ENCODE measurements around the gene P2RX4. TPM values are rescaled to one million over a fixed set of nuclear protein-coding genes. Genes with fewer than 3 reads are reported as not detected.

The P2RX4 gene
- polyA plus RNA-seq, 1 donor (not counting 4 experiments of a cell fraction or from before 2014, with no cell fraction given) = 5.1 TPM

GRCh38 chr12:121175383-121176119 is 34.4 kb upstream of the P2RX4 start:
- Histone ChIP-seq H3K9me3 (ENCODE audit: control insufficient read depth, low read depth, low read length) (no peaks in the 10 kb centered on the region), H3K9me1 (ENCODE audit: control insufficient read depth, extremely low read depth, insufficient read depth, low read length) (no peaks in the 10 kb centered on the region), H2AFZ (ENCODE audit: control insufficient read depth, low read length) (no peak overlapping the region), H3K4me3 (ENCODE audit: control insufficient read depth in 2 of 3, extremely low read depth in 1 of 3, insufficient read depth in 2 of 3, low read depth in 1 of 3, low read length in 3 of 3) (no peak overlapping the region), H3K27me3 (ENCODE audit: control insufficient read depth, extremely low read depth, insufficient read depth, low read length) (no peaks in the 10 kb centered on the region), H3K79me2 (ENCODE audit: control insufficient read depth, insufficient read depth, low read length) (no peaks in the 10 kb centered on the region), H4K20me1 (ENCODE audit: control insufficient read depth, extremely low read depth, insufficient read depth, low read length) (no peaks in the 10 kb centered on the region), H3K36me3 (ENCODE audit: control insufficient read depth in 2 of 2, extremely low read depth in 1 of 2, insufficient read depth in 2 of 2, low read length in 2 of 2) (no peaks in the 10 kb centered on the region), H3K9ac (ENCODE audit: control insufficient read depth, extremely low read depth, insufficient read depth, low read length) (no peak overlapping the region), H3K27ac (ENCODE audit: control insufficient read depth, insufficient read depth, low read length) (no peak overlapping the region), H3K4me1 (ENCODE audit: control insufficient read depth, extremely low read depth, insufficient read depth, low read length) (peaks cover 9% of the 10 kb centered on the region), H3K4me2 (ENCODE audit: control insufficient read depth, extremely low read depth, insufficient read depth, low read depth, low read length) (no peak overlapping the region)
- TF ChIP-seq EZH2 (IDR thresholded peaks at IDR 0.05; ENCODE audit: low read length) (no peak), CTCF (optimal IDR thresholded peaks at IDR 0.05 in 1 of 3, IDR thresholded peaks at IDR 0.05 in 1 of 3, conservative IDR thresholded peaks at IDR 0.05 in 1 of 3; ENCODE audit: extremely low read depth in 1 of 3, insufficient read depth in 2 of 3, low read length in 3 of 3) (no peak)
- DNase-seq (ENCODE audit: low read depth, low spot score) = no peak
- dilution Hi-C loops (cut with MboI; ENCODE audit: extremely low pct_ligation_motif_present, low sequenced_read_pairs) = no loop called here
- FAIRE-seq = no peak

- Histone ChIP-seq H3K9me1 (ENCODE audit: control insufficient read depth, extremely low read depth, insufficient read depth, low read length) (no peaks in the 10 kb centered on the region), H3K4me2 (ENCODE audit: control insufficient read depth, extremely low read depth, insufficient read depth, low read depth, low read length) (no peak overlapping the region), H3K27me3 (ENCODE audit: control insufficient read depth, extremely low read depth, insufficient read depth, low read length) (no peaks in the 10 kb centered on the region), H3K36me3 (ENCODE audit: control insufficient read depth in 2 of 2, extremely low read depth in 1 of 2, insufficient read depth in 2 of 2, low read length in 2 of 2) (no peaks in the 10 kb centered on the region), H3K27ac (ENCODE audit: control insufficient read depth, insufficient read depth, low read length) (no peak overlapping the region), H4K20me1 (ENCODE audit: control insufficient read depth, extremely low read depth, insufficient read depth, low read length) (no peaks in the 10 kb centered on the region), H3K9ac (ENCODE audit: control insufficient read depth, extremely low read depth, insufficient read depth, low read length) (no peak overlapping the region), H2AFZ (ENCODE audit: control insufficient read depth, low read length) (no peak overlapping the region), H3K79me2 (ENCODE audit: control insufficient read depth, insufficient read depth, low read length) (no peaks in the 10 kb centered on the region), H3K9me3 (ENCODE audit: control insufficient read depth, low read depth, low read length) (no peaks in the 10 kb centered on the region), H3K4me3 (ENCODE audit: control insufficient read depth in 2 of 3, extremely low read depth in 1 of 3, insufficient read depth in 2 of 3, low read depth in 1 of 3, low read length in 3 of 3) (no peak overlapping the region), H3K4me1 (ENCODE audit: control insufficient read depth, extremely low read depth, insufficient read depth, low read length) (peaks cover 3% of the 10 kb centered on the region)
- dilution Hi-C loops (cut with MboI; ENCODE audit: extremely low pct_ligation_motif_present, low sequenced_read_pairs) = no loop called here
- no peak for DNase-seq (ENCODE audit: low read depth, low spot score)
- no peak for FAIRE-seq
- TF ChIP-seq EZH2 (IDR thresholded peaks at IDR 0.05; ENCODE audit: low read length) (no peak), CTCF (optimal IDR thresholded peaks at IDR 0.05 in 1 of 3, IDR thresholded peaks at IDR 0.05 in 1 of 3, conservative IDR thresholded peaks at IDR 0.05 in 1 of 3; ENCODE audit: extremely low read depth in 1 of 3, insufficient read depth in 2 of 3, low read length in 3 of 3) (no peak)
Observed at GRCh38 chr12:121176826-121177529, 33.0 kb upstream of the P2RX4 start.

All from keratinocyte (primary cell).